ENCODE data around the gene ST3GAL4. TPM values are rescaled to one million over a fixed set of nuclear protein-coding genes. Genes with fewer than 3 reads are reported as not detected.

The ST3GAL4 gene
- total RNA-seq, 1 donor from 2014 or later, result 8.8 TPM

DNA sequence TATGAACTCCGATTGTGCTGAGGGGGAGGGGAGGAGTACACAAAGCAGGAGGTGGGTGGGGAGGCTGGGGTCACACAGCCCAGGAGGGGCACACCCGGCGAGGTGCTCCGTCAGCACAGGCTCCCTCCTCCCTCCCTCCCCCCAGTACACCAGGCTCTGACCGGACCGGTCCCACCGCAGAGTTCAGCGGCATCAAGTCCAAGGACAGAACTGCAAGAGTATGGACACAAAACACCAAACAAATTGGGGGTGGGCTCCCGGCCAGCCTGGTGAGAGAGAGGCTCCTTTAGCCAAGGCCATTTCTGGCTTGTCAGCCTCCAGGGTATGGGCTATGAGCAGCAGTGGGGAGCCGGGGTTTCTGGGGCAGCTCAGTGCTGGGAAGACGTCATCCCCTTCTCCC lies 68.3 kb downstream of the ST3GAL4 start:
- H3K27ac Mint-ChIP-seq, result no peak overlapping the region
- no peaks in the 10 kb centered on the region for H3K36me3 Mint-ChIP-seq (ENCODE audit: insufficient read depth)
- H3K27me3 Mint-ChIP-seq, result peaks cover 8% of the 10 kb centered on the region
- TF ChIP-seq, protein P1, sequence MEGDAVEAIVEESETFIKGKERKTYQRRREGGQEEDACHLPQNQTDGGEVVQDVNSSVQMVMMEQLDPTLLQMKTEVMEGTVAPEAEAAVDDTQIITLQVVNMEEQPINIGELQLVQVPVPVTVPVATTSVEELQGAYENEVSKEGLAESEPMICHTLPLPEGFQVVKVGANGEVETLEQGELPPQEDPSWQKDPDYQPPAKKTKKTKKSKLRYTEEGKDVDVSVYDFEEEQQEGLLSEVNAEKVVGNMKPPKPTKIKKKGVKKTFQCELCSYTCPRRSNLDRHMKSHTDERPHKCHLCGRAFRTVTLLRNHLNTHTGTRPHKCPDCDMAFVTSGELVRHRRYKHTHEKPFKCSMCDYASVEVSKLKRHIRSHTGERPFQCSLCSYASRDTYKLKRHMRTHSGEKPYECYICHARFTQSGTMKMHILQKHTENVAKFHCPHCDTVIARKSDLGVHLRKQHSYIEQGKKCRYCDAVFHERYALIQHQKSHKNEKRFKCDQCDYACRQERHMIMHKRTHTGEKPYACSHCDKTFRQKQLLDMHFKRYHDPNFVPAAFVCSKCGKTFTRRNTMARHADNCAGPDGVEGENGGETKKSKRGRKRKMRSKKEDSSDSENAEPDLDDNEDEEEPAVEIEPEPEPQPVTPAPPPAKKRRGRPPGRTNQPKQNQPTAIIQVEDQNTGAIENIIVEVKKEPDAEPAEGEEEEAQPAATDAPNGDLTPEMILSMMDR (IDR thresholded peaks at IDR 0.05; ENCODE audit: unreplicated experiment), result no peak
- no peak overlapping the region for H3K4me3 Mint-ChIP-seq (ENCODE audit: low read depth)
- DNase-seq (ENCODE audit: low spot score, unreplicated experiment), result no peak
- peaks cover 8% of the 10 kb centered on the region for H3K4me1 Mint-ChIP-seq (ENCODE audit: low read depth)
- no peaks in the 10 kb centered on the region for H3K9me3 Mint-ChIP-seq (ENCODE audit: low read depth)

DNA sequence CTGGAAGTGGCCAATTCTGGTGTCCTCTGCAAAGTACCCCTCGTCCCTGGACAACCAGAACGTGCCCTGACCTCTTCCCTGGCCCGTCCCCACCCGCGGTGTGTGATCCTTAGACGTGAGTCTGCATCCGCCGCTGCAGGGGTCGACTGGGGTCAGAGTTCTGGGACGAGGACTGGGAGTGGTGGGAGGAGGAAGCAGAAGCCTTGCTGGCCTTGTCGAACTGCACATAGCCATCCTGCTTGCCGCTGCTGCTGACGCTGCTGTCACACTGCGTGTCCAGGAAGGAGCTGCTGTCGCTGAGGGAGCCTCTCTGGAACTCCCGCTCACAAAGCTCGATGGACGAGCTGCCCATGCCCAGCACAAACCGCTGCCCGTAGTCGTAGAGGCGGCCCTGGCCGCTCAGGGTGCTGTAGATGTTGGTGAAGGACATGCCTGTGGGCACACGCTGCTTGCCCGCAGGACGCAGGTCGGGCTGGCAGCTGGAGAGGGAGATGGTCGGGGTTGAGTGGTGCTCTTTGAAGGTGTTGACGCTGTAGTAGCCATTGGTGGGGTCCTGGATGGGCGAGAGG lies 69.1 kb downstream of the ST3GAL4 start:
- peaks cover 8% of the 10 kb centered on the region for H3K4me1 Mint-ChIP-seq (ENCODE audit: low read depth)
- no peaks in the 10 kb centered on the region for H3K9me3 Mint-ChIP-seq (ENCODE audit: low read depth)
- H3K4me3 Mint-ChIP-seq (ENCODE audit: low read depth), result no peak overlapping the region
- H3K27me3 Mint-ChIP-seq, result peaks cover 5% of the 10 kb centered on the region
- TF ChIP-seq, protein P1 (IDR thresholded peaks at IDR 0.05; ENCODE audit: unreplicated experiment), result no peak
- no peak for DNase-seq (ENCODE audit: low spot score, unreplicated experiment)
- no peaks in the 10 kb centered on the region for H3K36me3 Mint-ChIP-seq (ENCODE audit: insufficient read depth)
- no peak overlapping the region for H3K27ac Mint-ChIP-seq

DNA sequence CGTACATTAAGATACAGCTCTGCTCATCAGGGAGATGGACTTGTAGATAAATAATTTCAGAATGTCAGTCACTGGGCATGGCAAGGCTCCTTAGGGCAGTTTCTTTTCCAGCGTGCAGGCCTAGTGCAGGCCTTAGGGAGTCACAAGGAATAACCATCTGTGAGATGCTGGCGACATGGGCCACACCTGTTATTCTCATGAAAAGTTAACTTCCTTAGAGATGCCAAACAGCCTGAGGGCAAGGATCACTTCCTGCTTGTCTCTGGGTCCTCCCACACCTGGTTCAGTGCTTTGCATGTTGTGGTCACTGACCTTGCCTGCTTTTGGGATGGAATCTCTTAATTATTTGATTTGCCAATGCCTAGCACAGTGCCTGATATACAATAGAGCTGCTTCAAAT lies 70.6 kb downstream of the ST3GAL4 start:
- peaks cover 5% of the 10 kb centered on the region for H3K27me3 Mint-ChIP-seq

DNA sequence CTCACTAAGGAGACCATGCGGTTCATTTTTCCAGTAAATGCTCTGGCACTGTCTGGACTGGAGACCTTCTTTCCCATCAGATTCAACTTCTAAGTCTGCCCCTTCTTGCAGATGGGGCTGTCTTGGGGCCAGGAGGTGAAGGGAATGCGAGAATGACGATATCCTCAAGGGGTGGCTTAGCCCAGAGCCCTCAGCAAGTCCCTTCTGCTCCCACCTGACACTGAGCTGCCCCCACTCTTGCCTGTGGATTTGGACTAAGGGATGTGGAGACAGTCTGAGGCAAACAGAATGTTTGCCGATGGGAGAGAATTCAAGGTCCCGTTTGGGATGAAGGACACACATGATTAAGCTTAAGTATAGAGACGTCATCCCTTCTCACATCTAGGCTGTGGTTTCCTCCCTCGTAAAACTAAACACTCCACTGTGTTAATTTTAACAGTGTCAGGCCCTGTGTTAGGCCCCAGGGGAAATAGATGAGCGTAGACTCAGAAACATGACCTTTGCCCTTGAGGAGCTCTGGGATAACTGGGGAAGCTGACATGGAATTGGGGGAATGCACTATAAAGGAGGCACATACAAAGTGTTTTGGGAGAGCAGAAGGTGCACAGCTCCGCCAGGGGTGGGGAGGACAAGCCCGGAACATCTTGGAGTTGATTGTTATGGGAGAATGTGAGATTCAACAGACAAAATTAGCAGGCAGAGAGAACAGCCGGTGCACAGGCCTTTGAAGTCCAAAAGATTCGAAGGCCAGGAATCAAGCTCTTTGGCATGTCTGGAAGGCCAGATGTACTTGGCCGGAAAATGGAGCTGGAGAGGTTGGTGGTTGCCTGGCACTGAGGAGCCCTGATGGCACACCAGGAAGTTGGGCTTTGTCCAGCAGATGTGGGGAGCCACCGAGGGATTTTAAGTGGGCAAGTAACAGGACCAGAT lies 71.6 kb downstream of the ST3GAL4 start:
- Mint-ChIP-seq H3K9me3 (ENCODE audit: low read depth) (no peaks in the 10 kb centered on the region), H3K36me3 (ENCODE audit: insufficient read depth) (no peaks in the 10 kb centered on the region), H3K27me3 (peaks cover 5% of the 10 kb centered on the region), H3K4me1 (ENCODE audit: low read depth) (peaks cover 1% of the 10 kb centered on the region), H3K4me3 (ENCODE audit: low read depth) (no peak overlapping the region), H3K27ac (no peak overlapping the region)
- TF ChIP-seq, protein P1 (IDR thresholded peaks at IDR 0.05; ENCODE audit: unreplicated experiment), result no peak
- no peak for DNase-seq (ENCODE audit: low spot score, unreplicated experiment)

More for the DNA sequence above, 70.6 kb downstream of the ST3GAL4 start:
- Mint-ChIP-seq H3K36me3 (ENCODE audit: insufficient read depth) (no peaks in the 10 kb centered on the region), H3K4me3 (ENCODE audit: low read depth) (no peak overlapping the region), H3K9me3 (ENCODE audit: low read depth) (no peaks in the 10 kb centered on the region), H3K4me1 (ENCODE audit: low read depth) (peaks cover 5% of the 10 kb centered on the region), H3K27ac (no peak overlapping the region)
- no peak for DNase-seq (ENCODE audit: low spot score, unreplicated experiment)
- TF ChIP-seq, protein P1 (IDR thresholded peaks at IDR 0.05; ENCODE audit: unreplicated experiment), result no peak

DNA sequence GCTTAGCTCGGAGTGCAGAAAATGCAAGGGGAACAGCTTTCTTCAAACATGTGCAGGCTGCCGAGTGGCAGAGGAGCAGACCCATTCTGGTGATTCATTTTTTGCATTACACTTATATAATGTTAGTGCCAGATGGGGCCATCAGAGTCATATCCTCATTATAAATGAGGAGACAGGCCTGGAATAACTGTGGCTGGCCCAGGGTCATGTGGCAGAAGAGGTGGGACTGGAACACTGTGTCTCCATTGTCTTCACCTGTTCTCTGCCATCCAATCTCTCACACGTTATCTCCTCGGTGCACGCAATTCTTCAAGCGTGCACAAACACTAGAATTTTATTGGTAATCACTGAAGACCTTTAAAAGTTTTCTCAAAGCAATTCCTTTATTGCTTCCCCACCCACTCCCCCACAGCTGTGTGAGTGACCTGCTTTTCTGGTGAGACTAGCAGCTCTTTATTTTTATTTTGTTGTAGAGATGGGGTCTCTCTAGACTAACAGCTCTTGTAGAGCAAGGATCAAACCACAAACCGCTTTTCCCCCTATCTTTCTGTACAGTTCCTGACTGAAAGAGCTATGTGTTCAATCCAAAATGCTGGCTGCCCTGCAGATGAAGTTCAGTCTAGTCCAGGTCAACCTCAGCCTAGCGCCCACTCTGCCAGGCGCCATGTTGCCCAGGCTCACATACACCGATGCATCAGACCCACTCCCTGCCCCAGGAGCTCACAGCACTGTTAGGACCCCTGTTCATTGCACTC lies 75.3 kb downstream of the ST3GAL4 start:
- Mint-ChIP-seq H3K9me3 (ENCODE audit: low read depth) (no peaks in the 10 kb centered on the region), H3K4me3 (ENCODE audit: low read depth) (no peak overlapping the region), H3K36me3 (ENCODE audit: insufficient read depth) (no peaks in the 10 kb centered on the region), H3K4me1 (ENCODE audit: low read depth) (peaks cover 1% of the 10 kb centered on the region), H3K27ac (no peak overlapping the region), H3K27me3 (peaks cover 7% of the 10 kb centered on the region)
- TF ChIP-seq, protein P1 (IDR thresholded peaks at IDR 0.05; ENCODE audit: unreplicated experiment), result no peak
- no peak for DNase-seq (ENCODE audit: low spot score, unreplicated experiment)
